NK-92 (cell line): ENCODE measurements around the gene ALOX15.
"Not testable (repeated sequence)": the region's sequence is repeated elsewhere in the genome, so short reads cannot be mapped to it uniquely, and the experiment has no call there.

Experiments
- DNase-seq: peaks from one replicate; lab custom pipeline; 2025; ENCODE audit not compliant: unreplicated experiment; lab: John Stamatoyannopoulos, UW

Gene ALOX15

GRCh38 chr17:4594931-4595684 is 46.4 kb downstream of the ALOX15 start:
- DNase-seq = no peak

GRCh38 chr17:4594406-4594805 is 47.1 kb downstream of the ALOX15 start:
- no peak for DNase-seq

- DNase-seq = no peak
These were observed 48.5 kb downstream of the ALOX15 start for GRCh38 chr17:4593021-4593421.

- DNase-seq = no peak
These were observed 49.1 kb downstream of the ALOX15 start for GRCh38 chr17:4592240-4593005.

- no peak for DNase-seq
These were observed 49.9 kb downstream of the ALOX15 start for GRCh38 chr17:4591529-4591928.

- no peak for DNase-seq
These were observed 50.5 kb downstream of the ALOX15 start for GRCh38 chr17:4590981-4591453.

GRCh38 chr17:4590042-4590441 is 51.4 kb downstream of the ALOX15 start:
- DNase-seq = not testable (repeated sequence)

GRCh38 chr17:4588898-4589625 is 52.4 kb downstream of the ALOX15 start:
- DNase-seq = no peak

- DNase-seq = no peak
These were observed 53.1 kb downstream of the ALOX15 start for GRCh38 chr17:4588391-4588790.

- no peak for DNase-seq
These were observed 53.7 kb downstream of the ALOX15 start for GRCh38 chr17:4587803-4588202.

- no peak for DNase-seq
These were observed 54.3 kb downstream of the ALOX15 start for GRCh38 chr17:4587195-4587594.

GRCh38 chr17:4586043-4586442 is 55.4 kb downstream of the ALOX15 start:
- no peak for DNase-seq

- no peak for DNase-seq
These were observed 55.9 kb downstream of the ALOX15 start for GRCh38 chr17:4585638-4585994.

- no peak for DNase-seq
These were observed 56.4 kb downstream of the ALOX15 start for GRCh38 chr17:4584917-4585637.

GRCh38 chr17:4584101-4584916 is 57.2 kb downstream of the ALOX15 start, which contains the start of gene SMTNL2:
TSS of gene SMTNL2 (plus strand) at chr17:4584529. CDS start at chr17:4584606, 77 bp downstream.
- no peak for DNase-seq

- no peak for DNase-seq
These were observed 57.7 kb downstream of the ALOX15 start for GRCh38 chr17:4583782-4584100.

- no peak for DNase-seq
These were observed 58.3 kb downstream of the ALOX15 start for GRCh38 chr17:4583206-4583605.

GRCh38 chr17:4582691-4583090 is 58.8 kb downstream of the ALOX15 start:
- no peak for DNase-seq

GRCh38 chr17:4582101-4582501 is 59.4 kb downstream of the ALOX15 start:
- no peak for DNase-seq
